AML-193 (cell line): Measurements from ENCODE around the gene PRR33.
"Not testable (repeated sequence)": the region's sequence is repeated elsewhere in the genome, so short reads cannot be mapped to it uniquely, and the experiment has no call there.

ENCODE experiments used
- DNase-seq, 2 experiments: peaks; one replicate each; lab custom pipeline; 2025; lab: John Stamatoyannopoulos, UW

PRR33 gene

DNA sequence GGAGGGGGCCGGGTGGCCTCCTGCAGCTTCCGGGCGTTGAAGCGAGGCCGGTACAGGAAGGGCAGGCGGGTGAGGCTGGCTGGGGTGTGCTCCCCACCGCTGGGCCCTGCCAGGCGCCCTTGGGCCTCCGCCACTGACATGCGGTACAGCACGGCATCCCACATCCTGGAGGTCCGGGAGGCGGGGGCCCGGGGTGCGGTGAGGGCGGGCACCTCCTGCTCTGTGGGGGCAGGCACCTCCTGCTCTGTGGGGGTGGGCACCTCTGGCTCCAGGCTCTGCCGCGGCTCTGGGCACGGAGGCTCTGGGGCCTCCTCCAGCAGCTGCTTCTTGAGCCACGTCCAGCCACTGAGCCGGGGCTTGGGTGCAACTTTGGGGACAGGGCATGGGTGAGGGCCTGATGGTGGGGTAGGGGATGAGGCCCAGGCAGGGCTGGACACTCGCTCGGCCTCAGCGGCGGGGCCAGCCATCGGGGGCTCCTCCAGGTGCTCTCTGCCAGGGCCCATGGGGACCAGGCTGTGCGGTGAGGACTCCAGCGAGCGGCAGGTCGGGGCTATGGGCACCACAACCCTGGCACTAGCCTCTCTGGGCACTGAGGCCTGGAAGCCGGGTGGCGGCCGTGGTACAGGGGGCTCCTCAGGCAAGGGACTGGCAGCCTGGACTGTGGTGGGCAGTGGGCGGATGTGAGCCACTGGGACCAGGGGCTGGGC is 2.3 kb downstream of the PRR33 start:
- peak; percentile 68 to 71 for DNase-seq

DNA sequence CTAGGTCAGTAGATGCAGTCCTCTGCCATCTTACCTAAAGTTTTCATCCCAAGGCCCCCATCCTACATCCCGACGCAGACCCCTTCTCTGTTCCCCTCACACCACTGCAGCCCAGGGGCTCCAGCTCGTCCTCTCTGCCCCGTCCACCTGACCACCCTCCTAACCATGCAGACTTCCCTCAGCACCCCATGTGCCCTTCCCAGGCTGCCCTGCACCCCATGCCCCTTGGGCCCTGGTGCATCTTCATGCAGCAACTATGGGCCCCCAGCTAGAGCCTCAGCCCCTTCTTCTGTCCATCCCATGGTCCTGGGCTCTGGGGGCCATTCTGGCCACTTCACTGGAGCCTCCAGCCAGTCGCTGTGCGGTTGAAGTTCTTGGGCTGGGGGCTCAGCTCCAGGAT is 2.9 kb downstream of the PRR33 start:
- DNase-seq: no peak

DNA sequence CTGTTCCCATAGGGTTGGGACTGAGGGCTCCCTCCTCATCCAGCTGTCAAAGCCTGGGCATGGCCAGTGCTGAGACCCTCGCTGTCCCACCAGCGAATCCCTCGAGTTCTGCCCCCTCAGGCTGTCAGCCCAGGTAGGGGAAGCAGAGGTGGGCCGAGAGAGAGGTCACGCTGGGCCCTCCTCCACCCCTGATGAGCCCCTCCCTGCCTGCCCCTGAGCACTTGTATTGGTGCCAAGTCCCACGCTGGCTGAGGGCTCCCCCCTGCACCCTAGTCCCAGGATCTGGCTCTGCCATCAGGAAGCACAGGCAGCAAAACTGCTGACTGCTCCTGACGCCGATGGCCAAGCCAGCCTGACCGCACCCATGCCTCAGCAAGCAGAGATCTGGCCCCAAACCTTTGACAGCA is 3.3 kb downstream of the PRR33 start:
- no peak for DNase-seq

DNA sequence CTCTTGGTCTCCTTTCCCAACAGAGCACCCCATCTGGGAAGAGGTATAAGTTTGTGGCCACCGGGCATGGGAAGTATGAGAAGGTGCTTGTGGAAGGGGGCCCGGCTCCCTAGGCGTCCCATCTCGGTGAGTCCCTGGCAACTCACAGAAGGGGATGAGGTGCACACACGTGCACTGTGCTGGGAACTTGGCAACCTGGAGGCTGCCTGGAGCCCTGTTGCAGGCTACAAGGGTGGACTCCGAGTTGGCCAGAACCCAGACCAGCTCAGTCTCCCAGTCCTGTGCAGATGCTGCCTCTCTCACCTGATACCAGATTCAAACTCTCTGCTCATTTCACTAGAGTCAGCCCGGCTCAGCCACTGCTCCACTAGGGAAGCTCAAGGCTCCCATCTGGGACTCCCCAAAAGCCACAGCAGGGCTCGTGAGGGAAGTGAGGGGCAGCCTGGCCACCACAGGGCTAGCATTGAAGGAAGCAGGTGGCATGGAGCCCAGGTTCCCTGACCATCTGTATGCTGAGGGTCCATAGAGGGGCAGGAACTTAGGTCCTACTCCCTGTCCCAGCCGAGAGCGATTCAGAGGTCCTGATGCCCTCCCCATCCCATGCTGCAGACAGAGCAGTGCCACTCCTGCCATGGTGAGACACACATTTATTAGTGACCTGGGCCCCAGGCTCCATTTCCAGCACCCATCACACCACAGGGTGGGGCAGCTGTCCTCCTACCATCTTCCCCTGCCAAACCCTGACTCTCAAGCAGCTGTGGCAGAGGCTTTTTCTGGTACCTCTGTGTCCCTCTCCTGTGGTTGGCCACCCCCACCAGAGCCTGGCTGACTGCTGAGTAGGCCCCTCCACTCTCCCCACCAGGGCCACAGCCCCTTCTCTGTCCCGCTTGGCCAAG is 4.0 kb downstream of the PRR33 start:
- DNase-seq: no peak

DNA sequence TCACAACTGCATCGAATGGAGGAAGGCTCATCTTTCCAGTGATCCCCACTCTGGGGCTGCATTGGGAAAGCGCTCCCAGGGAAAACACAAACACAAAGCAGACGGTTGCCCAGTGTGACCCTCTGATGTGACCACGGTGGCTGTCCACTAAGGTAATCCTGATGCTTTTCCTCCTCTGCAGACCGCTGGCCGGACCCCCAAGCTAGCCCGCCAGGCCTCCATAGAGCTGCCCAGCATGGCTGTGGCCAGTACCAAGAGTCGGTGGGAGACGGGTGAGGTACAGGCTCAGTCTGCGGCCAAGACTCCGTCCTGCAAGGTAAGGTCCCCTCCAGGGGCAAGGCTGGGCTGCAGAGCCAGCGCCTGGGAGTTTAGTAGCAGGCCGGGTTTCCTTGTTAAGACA is 5.1 kb downstream of the PRR33 start:
- not testable (repeated sequence) for DNase-seq

DNA sequence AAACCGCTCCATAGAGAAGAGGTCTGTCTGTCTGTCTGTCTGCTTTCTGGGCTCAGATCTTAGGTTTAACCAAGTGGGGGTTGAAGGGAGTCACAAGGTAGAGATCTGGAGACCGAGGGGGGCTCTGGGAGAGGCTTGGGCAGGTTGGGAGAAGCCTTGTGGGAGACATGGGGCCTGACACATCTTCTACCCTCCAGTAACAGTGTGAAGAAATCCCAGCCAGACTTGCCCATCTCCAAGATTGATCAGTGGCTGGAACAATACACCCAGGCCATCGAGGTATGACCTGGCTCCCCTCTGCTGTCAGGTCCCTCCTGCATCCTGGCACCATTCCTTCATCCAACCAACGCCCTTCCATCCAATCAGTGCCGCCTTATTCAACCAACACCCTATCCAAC is 7.4 kb downstream of the PRR33 start:
- DNase-seq: no peak

DNA sequence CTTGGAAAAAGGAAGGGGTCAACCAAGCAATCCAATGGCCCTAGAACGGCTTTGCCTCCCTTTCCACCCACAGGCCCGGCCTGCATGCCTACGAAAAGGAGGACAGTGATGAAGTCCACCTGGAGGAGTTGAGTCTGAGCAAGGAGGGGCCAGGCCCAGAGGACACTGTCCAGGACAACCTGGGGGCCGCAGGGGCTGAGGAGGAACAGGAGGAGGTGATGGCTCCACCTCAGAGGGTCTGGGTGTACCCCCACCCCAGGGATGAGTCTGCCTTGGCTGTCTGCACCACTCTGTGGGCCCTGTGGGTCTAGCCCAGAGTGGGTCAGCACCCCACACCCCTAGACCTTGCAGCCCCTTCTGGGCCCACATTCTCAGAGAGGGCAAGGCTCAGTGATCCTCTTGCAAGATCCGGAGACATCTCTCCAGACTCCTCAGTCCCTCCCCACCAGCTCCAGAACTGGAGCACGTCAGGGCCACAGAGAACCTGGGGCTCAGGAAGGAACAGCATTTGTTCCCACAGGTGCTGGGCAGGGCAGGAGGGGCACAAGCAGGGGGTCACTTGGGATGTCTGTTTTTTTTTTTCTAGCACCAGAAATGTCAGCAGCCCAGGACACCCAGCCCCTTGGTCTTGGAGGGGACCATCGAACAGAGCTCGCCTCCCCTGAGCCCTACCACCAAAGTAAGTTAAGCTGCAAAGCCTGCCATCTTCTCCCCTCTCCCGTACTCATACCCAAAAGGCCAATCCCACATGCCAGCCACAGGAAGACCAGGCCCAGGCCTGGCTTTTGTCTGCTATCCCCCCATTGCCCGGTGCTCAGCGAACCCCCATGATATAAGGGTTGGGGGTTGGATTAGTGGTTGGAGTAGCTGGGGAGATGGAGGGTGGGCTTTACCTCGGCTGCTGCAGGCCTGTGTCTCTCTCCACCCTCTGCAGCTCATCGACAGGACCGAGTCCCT is 8.1 kb downstream of the PRR33 start:
- no peak for DNase-seq

DNA sequence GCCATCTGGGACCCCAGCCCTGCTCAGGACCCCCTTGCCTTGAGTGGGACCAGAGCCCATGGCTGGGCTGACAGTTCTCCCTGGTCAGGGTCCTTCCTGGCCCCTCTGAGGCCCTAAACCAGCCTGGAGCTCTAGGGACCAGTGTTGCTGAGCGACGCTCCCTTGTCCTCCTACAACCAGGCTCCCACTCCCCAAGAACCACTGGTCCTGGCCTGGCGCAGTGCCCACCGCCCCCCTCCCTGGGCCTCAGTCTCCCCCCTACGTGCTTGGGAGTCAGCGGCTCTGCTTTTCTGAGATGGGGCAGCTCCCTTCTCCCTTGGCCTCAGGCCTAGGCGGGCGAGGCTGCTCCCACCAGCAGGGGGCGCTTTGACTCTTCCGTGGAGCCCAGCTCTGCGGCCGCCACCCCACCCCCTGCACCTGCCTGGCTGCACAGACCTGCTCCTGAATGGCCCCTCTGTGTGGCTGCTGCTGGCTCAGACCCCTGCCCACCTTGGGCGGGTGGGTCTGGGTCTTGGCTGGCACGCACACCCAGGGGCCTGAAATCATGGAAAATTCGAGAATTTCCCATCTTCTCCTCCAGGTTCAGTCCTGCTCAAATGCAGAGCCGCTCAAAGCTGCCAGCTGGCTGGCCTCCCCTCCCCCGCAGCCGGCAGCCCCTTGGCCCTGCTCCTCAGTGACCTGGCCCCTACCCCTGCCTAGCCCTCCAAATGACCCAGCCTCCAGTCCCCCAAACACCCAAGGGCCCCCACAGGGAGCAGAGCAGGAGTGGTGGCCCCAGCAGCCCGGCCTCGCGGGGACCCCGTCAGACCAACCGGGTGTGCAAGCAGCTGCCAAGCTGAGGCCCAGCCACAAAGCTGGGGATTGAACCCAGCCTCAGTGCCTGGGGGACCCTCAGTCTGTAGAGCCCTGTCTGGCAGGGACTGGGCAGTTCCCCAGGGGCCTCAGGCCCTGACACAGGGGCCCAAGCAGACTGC is 9.1 kb downstream of the PRR33 start:
- peak; percentile 36 to 48 for DNase-seq

DNA sequence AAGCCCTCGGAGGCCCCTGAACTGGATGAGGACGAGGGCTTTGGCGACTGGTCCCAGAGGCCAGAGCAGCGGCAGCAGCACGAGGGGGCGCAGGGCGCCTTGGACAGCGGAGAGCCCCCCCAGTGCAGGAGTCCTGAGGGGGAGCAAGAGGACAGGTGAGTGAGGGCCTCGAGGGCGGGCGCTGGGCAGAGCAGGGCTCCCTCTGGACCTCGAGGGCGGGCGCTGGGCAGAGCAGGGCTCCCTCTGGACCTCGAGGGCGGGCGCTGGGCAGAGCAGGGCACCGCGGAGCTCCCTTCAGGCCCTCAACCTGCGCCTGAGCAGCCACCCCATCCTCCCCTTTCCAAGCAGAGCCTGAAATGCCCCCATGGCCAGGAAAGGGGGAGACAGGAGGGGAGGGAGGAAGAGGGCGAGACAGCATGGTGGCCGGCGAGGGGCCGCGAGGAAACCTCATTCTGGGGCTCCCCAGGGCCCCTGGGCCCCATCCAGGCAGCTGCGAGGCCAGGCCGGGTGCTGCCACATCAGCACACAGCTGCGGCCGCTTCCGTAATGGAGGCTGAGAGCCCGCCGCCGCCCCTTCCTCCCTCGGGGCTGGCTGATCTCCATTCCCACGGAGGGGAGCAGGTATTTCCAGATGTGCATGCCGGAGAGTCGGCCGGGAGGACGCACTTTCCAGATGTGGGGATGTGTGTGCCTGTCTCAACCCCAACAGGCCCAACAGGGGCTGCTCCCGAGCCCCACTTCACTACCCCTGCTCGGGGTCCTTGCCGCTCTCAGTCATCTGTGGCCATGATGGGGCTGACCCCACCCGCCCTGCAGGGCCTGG is 10.0 kb downstream of the PRR33 start:
- DNase-seq: no peak

DNA sequence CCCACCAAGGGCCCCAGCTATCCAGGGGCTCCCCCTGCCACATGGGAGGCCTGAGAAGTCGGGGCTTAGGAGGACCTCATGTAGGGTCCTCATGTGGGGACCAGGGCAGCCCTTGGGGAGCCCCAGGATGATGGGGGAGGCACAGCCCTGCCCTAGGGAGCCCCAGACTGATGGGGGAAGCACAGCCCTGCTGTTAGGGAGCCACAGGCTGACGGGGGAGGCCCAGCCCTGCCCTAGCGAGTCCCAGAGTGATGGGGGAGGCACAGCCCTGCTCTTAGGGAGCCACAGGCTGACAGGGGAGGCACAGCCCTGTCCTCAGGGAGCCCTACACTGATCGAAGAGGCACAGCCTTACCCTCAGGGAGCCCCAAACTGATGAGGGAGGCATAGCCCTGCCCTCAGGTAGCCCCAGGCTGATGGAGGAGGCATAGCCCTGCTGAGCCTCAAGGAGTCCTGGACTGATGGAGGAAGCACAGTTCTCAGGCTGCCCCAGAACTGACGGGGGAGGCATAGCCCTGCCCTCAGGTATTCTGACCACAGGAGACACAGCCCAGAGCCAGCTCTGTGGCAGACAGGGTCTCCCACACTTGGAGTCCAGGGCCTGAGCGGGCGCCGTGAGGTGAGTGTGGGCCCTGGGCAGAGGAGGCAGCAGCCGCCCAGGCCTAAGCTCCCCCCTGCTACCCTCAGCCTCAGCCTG is 10.8 kb downstream of the PRR33 start:
- no peak for DNase-seq

DNA sequence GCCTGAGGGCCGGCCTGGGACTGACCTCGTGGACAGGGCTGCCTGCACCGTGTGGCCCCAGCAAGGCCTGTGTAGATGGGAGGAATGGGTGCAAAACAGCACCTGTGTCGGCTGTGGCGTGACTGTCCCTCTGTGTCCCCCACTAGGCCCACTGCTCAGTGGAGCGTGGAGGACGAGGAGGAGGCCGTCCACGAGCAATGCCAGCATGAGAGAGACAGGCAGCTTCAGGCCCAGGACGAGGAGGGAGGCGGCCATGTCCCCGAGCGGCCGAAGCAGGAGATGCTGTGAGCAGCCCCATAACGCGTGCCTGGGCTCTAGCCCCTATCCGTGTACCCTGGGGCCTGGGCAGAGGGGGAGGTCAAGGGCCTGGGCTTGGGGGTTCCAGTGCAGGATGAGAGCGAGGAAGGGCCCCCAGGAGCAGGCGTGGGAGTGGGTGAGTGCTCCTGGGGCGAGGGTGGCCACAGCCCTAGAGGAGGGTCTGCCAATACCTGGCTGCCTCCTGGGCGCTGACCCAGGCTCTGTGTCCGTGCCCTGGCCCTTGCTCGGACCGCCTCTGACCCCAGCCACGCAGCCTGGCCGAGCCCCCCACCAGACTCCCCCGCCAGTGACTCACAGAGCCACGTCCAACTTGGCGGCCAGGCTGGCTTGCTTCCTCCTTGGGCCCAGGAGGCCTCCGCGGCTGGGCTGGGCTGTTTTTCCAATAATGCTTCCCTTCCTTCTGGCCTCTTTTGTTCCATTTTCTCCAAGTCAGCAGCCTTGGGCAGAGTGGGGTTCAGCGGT is 11.6 kb downstream of the PRR33 start:
- DNase-seq: no peak

DNA sequence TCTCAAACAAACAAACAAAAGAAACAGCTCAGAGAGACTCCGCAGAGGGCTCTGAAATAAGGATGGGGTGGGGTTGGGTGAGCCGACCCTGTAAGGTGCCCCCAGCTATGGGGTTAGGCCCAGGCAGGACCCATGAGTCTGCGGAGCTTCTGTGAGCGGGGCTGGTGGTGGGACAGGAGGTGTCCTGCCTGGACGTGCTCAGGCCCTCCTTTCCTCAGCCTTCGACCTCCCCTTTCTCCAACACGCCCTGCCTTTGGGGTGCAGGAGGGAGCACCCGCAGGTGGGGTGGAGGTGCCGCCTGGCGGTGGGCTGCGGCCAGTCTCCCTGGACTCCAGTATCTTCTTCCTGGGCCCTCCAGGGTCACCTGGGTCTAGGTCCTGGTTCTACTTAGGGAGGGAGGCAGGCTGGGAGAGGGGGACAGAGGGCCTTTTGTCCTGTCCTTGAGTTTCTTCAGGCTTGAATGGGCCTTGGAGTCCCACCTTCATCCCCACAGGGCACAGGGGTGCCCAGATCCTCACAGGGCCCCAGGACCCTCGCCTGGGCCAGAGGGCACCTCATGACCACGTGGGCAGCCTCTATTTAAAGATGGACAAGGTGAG is 12.3 kb downstream of the PRR33 start:
- no peak for DNase-seq

DNA sequence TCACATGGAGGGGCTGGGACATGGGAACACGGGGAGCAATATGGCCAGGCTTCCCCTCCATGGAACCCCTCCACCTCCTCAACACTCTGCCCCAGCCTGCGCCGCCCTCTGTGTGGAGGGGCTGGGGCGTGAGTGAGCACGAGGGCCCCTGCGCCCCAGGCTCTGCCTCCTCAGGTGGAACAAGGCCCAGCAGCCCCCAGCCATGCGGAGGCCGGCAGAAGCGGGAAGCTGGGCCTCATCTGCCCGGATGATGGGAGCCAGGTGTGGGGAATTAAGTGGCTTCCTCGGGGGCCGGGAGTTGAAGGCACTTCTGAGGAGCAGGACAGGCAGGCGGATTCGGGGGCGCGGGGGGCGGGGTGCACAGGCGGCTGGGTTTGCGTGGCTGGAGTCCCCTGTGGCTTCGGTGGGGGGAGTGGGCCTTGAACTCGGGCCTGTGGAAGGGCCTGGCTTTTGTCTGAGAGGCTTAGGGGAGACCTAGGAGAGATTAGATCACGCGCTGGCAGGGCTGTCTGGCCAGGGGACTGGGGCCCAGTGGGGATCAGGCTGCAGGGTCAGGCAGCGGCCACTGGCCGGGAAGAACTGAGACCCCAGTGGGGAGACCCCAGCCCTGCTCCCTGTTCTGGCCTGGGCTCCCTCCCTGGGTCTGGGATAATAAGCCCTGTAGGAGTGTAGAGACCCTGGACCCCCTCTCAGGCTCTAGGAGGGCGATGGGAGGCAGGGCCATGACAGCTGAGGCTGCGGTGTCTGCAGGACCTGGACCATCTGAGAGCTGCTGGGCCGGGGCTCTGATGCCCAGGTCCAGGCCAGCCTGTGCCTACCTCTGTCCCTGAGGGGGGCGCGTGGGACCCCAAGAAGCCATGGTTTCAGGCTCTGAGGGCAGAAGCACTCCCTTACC is 13.3 kb downstream of the PRR33 start:
- no peak for DNase-seq

DNA sequence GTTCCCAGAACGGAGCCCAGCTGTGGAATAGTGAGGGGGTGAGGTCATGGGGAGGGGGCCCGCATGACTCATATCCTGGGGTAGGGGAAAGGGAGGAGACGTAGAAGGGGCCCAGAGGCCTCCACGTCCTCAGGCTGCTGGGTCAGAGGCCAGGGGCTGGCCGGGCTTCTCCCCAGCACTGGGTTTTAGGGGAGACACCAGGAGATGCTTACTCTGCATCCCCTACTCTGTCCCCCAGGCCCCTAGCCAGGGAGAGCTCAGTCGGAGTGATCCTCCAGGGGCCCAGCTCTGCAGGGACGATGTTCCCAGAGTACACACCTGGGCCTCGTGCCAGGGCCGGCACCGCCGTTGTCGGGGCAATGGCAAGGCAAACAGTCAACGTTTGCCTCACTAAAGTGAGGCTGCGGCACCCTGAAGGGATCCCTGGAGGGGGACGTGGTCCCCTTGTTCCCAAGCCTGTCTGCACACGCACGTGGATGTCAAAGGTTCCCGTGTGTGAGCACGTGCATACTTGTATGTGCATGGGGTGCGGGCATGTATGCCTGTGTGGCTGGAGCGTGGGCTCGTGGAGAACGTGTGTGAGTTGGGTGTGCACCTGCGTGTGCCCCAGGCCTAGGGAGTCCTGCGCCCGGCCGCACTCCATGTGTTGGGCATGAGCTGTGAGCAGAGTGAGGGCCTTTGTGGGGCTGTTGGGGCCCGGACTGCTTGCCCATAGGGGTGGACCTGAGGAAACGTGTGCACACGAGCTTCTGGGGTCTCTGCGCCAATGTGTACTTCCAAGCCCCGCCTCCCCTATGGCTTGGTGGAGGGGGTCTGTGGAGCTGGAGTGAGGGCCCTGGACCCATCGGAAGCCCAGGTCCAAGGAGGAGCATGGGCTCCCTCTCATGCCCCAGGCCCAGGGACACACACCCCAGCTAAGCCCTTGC is 14.2 kb downstream of the PRR33 start:
- DNase-seq: no peak

DNA sequence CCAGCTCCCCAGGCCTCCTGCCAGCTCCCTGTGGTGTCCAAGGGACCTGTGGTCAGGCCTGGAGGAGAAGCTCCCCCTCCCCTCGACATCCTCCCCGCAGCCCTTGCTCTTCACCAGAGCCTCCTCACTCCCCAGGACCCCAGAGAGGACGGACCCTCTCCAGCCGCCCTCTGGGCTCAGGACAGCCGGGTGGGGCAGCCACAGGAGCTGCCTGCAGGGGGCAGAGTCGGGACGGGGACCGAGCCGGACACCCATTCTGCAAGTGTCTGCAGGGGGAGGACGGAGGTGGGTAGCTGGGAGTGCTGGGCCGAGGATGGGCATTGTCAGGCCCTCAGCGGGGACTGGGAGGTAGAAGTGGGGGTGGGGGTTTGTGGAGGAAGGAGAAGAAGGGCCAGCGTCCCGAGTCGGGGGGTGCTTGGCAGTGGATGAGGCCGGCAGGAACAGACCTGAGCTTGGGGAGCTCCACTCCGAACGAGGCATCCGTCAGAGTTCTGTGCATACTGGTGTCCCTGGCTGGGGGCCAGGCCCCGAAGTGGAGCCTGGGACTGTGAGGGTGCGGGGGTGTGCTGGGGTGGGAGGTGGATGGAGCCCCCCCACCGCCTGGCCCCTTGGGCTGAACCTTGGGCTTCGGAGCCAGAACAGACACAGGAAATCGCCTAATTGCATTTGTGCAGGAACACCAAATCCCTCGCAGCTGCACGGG is 15.2 kb downstream of the PRR33 start:
- DNase-seq: peak in 1 of 2 experiments; percentile 1
